HG03025 (cell line): ENCODE data around the gene DR1.
"Not testable (repeated sequence)": the region's sequence is repeated elsewhere in the genome, so short reads cannot be mapped to it uniquely, and the experiment has no call there.

ENCODE experiments used
- ATAC-seq: cut with Tn5 transposase; IDR thresholded peaks from one replicate; pipeline ENCODE4 v1.9.1; 2021; ENCODE audit warnings: mild to moderate bottlenecking, moderate library complexity; ENCODE audit not compliant: unreplicated experiment, low FRiP score

DR1 gene

GRCh38 chr1:93374334-93375106 is 28.8 kb downstream of the DR1 start:
- no peak for ATAC-seq

GRCh38 chr1:93384656-93385055 is 38.9 kb downstream of the DR1 start:
- ATAC-seq: no peak

DNA sequence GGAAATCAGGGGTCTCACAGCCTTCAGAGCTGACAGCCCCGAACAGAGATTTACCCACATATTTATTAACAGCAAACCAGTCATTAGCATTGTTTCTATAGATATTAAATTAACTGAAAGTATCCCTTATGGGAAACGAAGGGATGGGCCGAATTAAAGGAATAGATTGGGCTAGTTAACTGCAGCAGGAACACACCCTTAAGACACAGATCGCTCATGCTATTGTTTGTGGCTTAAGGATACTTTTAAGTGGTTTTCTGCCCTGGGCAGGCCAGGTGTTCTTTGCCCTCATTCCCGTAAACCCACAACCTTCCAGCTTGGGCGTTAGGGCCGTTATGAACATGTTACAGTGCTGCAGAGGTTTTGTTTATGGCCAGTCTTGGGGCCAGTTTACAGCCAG is 40.6 kb downstream of the DR1 start:
- not testable (repeated sequence) for ATAC-seq

DNA sequence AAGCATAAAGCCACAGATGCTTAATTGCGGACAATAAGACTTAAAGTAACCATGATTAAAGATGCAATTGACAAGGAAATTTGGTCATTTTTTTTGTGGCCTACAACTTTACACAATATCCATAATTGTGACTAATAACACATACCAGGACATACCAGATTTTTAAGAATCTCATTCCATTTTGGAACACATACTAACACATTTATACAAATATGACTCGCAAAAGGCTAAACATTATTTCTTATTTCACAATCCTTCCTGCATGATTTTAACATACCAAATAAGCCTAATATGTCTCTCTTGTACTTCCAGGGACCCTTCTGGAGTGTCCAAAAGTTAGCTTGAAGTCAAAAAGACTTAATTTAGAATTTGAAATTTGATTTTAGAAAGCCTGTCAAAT is 48.8 kb downstream of the DR1 start:
- no peak for ATAC-seq

- ATAC-seq: no peak
These were observed 49.5 kb downstream of the DR1 start for GRCh38 chr1:93395195-93395594.

- no peak for ATAC-seq
These were observed 54.1 kb downstream of the DR1 start for GRCh38 chr1:93399781-93400180.

GRCh38 chr1:93408203-93408602 is 62.5 kb downstream of the DR1 start:
- ATAC-seq: no peak

DNA sequence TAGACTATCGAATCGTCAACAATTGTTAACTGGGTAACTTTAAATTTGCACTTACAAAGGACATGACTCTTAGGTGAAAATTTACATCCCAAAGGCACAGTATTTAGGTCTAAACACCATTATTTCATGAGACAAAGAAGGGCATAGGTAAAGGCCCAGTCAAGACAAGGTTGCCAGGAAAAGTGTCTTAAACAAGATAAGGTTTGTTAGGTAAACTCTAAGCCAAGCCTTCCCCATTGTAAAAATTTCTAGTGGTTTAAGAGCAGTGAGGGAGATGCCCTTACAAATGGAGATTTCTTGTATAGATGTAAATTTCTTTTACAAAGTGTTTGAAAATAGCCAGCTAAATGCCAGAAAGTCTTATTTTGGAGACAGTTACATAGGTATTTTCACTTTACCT is 65.3 kb downstream of the DR1 start:
- no peak for ATAC-seq

GRCh38 chr1:93414749-93415148 is 69.0 kb downstream of the DR1 start:
- ATAC-seq: no peak

GRCh38 chr1:93415296-93415695 is 69.6 kb downstream of the DR1 start:
- no peak for ATAC-seq

DNA sequence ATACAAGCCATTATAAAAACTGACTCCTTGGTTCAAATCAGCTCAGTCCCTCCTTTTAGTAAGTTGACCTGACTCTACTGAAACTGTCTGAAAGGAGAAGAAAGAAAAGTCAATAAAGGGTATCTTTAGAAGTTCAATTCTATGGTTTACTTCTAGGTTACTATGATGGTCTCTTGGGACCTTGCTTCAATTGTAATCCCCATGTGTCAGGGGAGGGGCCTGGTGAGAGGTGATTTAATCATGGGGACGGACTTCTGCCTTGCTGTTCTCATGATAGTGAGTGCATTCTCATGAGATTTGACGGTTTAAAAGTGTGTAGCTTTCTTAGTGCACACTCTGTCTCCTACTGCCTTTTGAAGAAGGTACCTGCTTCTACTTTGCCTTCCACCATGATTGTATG is 70.5 kb downstream of the DR1 start:
- ATAC-seq: no peak
